Stimulated activated CD8-positive, alpha-beta memory T cell treated with anti-CD3 and anti-CD28 coated beads, Interleukin-7, amount 100 ng/mL, for 48 hours (primary cell): ENCODE results near the gene RAB30.
"Not testable (repeated sequence)": the region's sequence is repeated elsewhere in the genome, so short reads cannot be mapped to it uniquely, and the experiment has no call there.

Experiments used
- DNase-seq, 2 donors: peaks; one replicate each; pipeline ENCODE4 v3.0.0-alpha.2; 2020; ENCODE audit warnings: low read depth in 1 of 2; ENCODE audit errors: extremely low read depth in 1 of 2

Gene RAB30

GRCh38 chr11:82950502-82950901, 121.2 kb downstream of the RAB30 start:
- DNase-seq, result not testable (repeated sequence)

GRCh38 chr11:82949352-82949751, 122.3 kb downstream of the RAB30 start:
- no peak for DNase-seq

DNA sequence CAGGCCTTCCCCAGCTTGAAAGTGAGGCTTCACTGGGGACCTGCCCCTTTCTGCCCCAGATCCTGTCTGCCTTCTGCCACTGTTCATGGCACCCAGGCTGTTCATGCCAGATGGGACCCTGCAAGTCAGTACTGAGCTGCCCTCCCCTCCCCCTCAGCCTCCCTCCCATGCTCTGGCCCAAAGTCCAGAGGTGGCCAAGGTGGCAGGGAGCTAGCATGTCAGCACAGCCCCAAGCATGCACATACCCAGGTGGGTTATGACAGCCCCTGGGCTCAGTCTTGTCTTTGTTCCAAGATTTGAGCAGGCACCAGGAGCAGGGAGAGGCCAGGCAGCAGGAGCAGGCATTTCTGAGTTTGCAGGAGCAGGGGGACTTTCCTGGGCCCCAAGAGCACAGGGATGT, 126.0 kb downstream of the RAB30 start:
- no peak for DNase-seq

DNA sequence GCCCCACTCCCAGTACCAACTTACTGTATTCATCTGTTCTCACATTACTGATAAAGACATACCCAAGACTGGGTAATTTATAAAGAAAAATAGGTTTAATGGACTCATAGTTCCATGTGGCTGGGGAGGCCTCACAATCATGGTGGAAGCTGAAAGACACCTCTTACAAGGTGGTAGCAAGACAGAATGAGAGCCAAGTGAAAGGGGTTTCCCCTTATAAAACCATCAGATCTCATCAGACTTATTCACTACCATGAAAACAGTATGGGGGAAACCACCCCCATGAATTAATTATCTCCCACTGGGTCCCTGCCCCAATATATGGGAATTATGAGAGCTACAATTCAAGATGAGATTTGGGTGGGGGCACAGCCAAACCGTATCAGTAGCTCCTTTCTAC, 126.7 kb downstream of the RAB30 start:
- not testable (repeated sequence) for DNase-seq

- DNase-seq, result no peak
Observed at GRCh38 chr11:82944198-82944597, 127.5 kb downstream of the RAB30 start.

DNA sequence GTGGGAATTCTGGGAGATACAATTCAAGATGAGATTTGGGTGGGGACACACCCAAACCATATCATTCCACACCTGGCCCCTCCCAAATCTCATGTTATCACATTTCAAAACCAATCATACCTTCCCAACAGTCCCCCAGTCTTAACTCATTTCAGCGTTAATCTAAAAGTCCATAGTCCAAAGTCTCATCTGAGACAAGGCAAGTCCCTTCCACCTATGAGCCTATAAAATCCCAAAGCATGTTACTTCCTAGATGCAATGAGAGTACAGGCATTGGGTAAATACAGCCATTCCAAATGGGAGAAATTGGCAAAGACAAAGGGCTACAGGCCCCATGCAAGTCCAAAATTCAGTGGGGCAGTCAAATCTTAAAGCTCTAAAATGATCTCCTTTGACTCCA, 128.3 kb downstream of the RAB30 start:
- DNase-seq, result not testable (repeated sequence)

DNA sequence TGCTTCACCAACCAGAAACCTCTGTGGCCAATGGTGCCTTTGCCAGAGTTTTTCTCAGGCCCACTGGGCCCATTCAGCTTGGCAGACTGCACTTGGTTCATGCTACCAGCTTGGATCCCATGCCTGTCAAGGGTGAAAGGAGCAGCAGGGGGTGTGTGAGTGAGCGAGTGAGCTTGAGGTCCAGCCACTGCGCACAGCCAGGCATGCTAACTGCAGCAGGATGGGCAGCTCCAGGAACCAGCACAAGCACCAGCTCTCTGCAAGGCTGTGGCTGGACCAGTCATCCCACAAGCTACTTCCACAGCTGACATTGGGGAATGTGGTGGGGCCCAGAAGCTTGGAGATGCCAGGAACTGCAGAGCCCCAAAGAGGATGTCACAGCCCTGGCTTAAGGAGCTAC, 129.3 kb downstream of the RAB30 start:
- DNase-seq, result no peak

DNA sequence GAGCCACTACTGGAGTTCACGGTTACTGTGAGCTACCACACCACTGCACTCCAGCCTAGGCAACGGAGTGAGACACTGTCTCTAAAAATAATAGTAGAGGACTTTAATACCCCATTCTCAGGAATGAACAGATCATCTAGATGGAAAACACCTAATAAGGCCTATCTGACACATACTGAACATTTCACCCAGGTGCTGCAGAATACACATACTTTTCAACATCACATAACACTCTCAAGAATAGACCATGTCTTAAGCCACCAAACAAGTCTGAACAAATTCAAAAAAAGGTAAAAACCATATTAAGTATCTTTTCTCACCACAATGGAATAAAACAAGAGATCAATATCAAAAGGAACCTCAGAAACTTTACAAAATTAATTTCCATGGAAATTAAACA, 132.2 kb downstream of the RAB30 start:
- no peak for DNase-seq

- DNase-seq, result no peak
Observed at GRCh38 chr11:82937554-82937953, 134.1 kb downstream of the RAB30 start.

DNA sequence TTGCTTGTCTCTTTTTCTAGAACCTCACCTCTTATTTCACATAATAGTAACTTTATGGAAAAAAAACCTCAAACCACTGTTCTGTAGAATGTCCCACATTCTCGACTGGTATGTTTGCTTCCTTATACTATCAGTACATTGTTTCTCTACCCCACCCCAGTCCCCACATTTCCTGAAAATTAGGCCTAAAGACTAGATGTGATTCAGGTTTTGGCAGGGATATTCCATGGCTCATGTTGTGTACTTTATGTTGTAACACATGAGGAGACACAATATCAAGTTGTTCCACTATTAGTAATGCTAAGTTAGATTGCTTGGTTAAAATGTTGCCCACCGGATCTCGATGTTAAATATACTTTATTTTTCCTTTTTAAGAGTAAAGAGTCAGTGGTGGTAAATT, 135.4 kb downstream of the RAB30 start:
- DNase-seq, result no peak

DNA sequence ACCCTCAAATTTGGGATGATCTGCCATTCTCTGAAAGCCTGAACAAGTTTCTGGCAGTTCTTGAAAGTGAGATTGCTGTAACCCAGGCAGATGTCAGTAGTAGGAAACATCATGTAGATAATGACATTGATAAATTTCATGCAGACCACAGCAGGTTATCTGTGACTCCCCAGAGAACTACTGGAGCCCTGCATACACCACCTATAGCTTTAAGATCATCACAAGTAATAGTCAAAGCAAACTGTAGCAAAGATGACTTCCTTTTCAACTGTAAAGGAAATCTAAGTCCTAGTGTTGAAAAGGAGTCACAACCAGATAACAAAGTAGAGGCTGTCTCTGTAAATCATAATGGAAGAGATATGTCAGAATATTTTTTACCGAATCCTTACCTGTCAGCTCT, 139.1 kb downstream of the RAB30 start:
- no peak for DNase-seq

DNA sequence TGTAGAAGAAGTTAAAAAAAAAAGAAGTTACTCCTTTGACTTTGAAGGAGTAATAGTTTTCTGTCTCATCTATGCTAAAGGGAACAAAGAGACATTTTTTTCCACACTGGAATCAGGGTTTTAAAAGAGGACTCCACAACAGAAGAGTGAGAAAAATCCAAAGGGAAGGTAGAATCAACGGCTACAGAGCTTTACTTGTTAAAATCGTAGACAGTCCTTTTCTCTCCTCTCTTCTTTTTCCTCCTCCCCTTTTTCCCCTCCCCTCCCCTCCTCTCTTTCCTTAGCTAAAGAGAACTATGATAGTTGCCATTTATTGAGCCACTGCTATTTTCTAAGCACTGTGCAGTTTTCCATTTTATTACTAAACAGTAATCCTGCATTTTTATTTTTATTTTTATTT, 141.0 kb downstream of the RAB30 start:
- no peak for DNase-seq

DNA sequence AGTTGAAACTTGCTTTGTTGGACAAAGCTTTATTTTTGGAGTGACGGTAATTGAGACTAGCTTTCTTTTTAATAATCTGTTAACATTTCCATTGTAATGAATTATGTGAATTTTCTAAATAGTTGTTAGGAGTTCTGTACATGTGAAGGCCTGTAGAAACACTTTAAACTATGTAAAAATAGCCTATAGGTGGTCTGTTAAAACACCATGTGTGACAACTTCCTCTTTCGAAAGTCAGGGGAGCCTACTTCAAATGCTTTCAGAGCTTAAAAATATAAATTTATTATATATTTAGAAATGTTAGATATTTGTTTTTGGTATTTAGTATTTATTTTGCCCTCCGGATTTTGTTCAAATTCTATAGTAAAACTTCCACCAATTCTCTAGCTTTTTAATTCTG, 141.5 kb downstream of the RAB30 start:
- DNase-seq, result no peak

DNA sequence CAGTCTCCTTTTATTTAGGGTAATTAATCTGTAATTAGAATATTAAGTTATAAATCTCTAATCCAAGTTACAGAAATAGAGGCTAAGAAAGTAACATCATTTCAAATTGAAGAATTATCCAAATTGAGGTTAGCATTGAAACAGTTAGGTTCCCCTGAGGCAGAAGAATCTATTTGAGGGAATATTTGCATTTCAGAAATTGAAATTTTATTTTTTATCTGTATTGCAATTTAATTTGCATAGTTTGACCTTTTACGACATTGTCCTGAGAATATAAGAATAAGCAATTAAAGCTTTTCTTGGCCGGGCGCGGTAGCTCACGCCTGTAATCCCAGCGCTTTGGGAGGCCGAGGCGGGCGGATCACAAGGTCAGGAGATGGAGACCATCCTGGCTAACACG, 142.6 kb downstream of the RAB30 start:
- DNase-seq, result no peak

- DNase-seq, result no peak
Observed at GRCh38 chr11:82927264-82927880, 144.3 kb downstream of the RAB30 start.

- DNase-seq, result no peak
Observed at GRCh38 chr11:82924522-82925224, 147.0 kb downstream of the RAB30 start.
